ENCODE results near the gene SSTR3. TPM values are rescaled to one million over a fixed set of nuclear protein-coding genes. Genes with fewer than 3 reads are reported as not detected.

The SSTR3 gene
- total and polyA plus RNA-seq, 2 of the 13 experiments (the other 11 are each of a cell fraction or from before 2014, with no cell fraction given) = 0.08 to 0.64 TPM

GRCh38 chr22:37162221-37163095 lies 49.8 kb downstream of the SSTR3 start:
- H3K27ac ChIP-seq (ENCODE audit: extremely low read length, insufficient read depth, low read length) = no peak overlapping the region
- intact Hi-C loops (cut with micrococcal nuclease; ENCODE audit: unreplicated experiment) = no loop called here
- in situ Hi-C loops (cut with HindIII; ENCODE audit: extremely low pct_ligation_motif_present, low pct_unique_long_range_greater_than_20kb) = loop anchor here (5.0 kb wide), 1 partner anchor 35 kb away; no protein-coding TSS in a partner anchor

More at GRCh38 chr22:37162221-37163095, 49.8 kb downstream of the SSTR3 start:
- no peak overlapping the region for H2AFZ ChIP-seq (ENCODE audit: low read length)
- H3K4me1 ChIP-seq (ENCODE audit: insufficient read depth, low read length) = peaks cover 32% of the 10 kb centered on the region
- no peak overlapping the region for H3K9ac ChIP-seq (ENCODE audit: insufficient read depth, low read depth, low read length)
- no peaks in the 10 kb centered on the region for H3K9me3 ChIP-seq (ENCODE audit: low read length)
- no peak; the same call in 2 of the 3 replicates for ATAC-seq
- no peak for FAIRE-seq
- TF ChIP-seq NR2F2 (IDR thresholded peaks at IDR 0.05; ENCODE audit: borderline replicate concordance, low read depth) = no peak
- TF ChIP-seq, protein P1, sequence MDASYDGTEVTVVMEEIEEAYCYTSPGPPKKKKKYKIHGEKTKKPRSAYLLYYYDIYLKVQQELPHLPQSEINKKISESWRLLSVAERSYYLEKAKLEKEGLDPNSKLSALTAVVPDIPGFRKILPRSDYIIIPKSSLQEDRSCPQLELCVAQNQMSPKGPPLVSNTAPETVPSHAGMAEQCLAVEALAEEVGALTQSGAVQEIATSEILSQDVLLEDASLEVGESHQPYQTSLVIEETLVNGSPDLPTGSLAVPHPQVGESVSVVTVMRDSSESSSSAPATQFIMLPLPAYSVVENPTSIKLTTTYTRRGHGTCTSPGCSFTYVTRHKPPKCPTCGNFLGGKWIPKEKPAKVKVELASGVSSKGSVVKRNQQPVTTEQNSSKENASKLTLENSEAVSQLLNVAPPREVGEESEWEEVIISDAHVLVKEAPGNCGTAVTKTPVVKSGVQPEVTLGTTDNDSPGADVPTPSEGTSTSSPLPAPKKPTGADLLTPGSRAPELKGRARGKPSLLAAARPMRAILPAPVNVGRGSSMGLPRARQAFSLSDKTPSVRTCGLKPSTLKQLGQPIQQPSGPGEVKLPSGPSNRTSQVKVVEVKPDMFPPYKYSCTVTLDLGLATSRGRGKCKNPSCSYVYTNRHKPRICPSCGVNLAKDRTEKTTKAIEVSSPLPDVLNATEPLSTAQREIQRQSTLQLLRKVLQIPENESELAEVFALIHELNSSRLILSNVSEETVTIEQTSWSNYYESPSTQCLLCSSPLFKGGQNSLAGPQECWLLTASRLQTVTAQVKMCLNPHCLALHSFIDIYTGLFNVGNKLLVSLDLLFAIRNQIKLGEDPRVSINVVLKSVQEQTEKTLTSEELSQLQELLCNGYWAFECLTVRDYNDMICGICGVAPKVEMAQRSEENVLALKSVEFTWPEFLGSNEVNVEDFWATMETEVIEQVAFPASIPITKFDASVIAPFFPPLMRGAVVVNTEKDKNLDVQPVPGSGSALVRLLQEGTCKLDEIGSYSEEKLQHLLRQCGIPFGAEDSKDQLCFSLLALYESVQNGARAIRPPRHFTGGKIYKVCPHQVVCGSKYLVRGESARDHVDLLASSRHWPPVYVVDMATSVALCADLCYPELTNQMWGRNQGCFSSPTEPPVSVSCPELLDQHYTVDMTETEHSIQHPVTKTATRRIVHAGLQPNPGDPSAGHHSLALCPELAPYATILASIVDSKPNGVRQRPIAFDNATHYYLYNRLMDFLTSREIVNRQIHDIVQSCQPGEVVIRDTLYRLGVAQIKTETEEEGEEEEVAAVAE (CRISPR knock-in tag; IDR thresholded peaks at IDR 0.05; ENCODE audit: borderline replicate concordance) = no peak
- no peaks in the 10 kb centered on the region for H3K79me2 ChIP-seq (ENCODE audit: insufficient read depth, low read length)
- no peaks in the 10 kb centered on the region for H3K36me3 ChIP-seq (replicated peaks in 1 of 2; ENCODE audit: control insufficient read depth in 1 of 2, insufficient read depth in 2 of 2, low read length in 2 of 2)
- CTCF ChIA-PET (ENCODE audit: low intra/inter-chr PET ratio, low total read pairs) = interaction anchor here (1.7 kb wide), 1 partner anchor 36 kb away, joined by 5 read pairs; no protein-coding TSS in a partner anchor
- 55% methylated on average over 5 of the region's 11 CpGs for WGBS (ENCODE audit: low lambda C conversion rate)
- peaks cover 6 to 18% of the 10 kb centered on the region in 2 experiments; a peak in 3 of 5 replicates for H3K27me3 ChIP-seq (ENCODE audit: control insufficient read depth in 1 of 2, insufficient read depth in 2 of 2, low read length in 2 of 2)
- H3K4me2 ChIP-seq (ENCODE audit: low read depth, low read length) = no peak overlapping the region
- POLR2A ChIA-PET = interaction anchor here (1.0 kb wide), 1 partner anchor 37 kb away, joined by 3 read pairs; no protein-coding TSS in a partner anchor
- H4K20me1 ChIP-seq (ENCODE audit: insufficient read depth, low read length) = no peaks in the 10 kb centered on the region
- DNase-seq (ENCODE audit: low spot score) = no peak
- no peak overlapping the region for H3K4me3 ChIP-seq (replicated peaks in 1 of 3; ENCODE audit: insufficient read depth in 1 of 3, low read depth in 2 of 3, low read length in 3 of 3)
- no TSS peak for BruUV-seq (replicated peaks)
